Caco-2 (cell line): ENCODE data around the gene SCAF11. TPM values are rescaled to one million over a fixed set of nuclear protein-coding genes. Genes with fewer than 3 reads are reported as not detected.
A peak's percentile ranks its signal among the peaks of the same experiment; 100 is the strongest.

Source experiments
- BruUV-seq: library from RNA; stranded (reverse); fragments of 400-500 nt; replicated peaks from 2 replicates; lab custom pipeline; 2021; lab: Mats Ljungman, UMichigan
- CTCF ChIA-PET: fragments of 300-600 bp; sonication (Branson Sonifier 250); formaldehyde crosslinking; loops from one replicate; lab custom pipeline; 2022; ENCODE audit warnings: antibody characterized with exemption; lab: Charles Lee
- POLR2A ChIA-PET: fragments of 300-600 bp; sonication (Branson Sonifier 250); formaldehyde crosslinking; loops from one replicate; lab custom pipeline; 2022; ENCODE audit warnings: antibody characterized with exemption; lab: Charles Lee
- DNase-seq, 2 experiments: peaks; one replicate each; pipeline versions ENCODE4 v3.0.0 to v3.0.0-alpha.2; 2020 to 2022
- H3K27me3 ChIP-seq: replicated peaks from 2 replicates; pipeline ENCODE4 v1.6.0; 2011; ENCODE audit warnings: low read length; ENCODE audit not compliant: control insufficient read depth, insufficient read depth
- H3K36me3 ChIP-seq: 2 replicates; pipeline ENCODE4 v1.5.1; 2011; ENCODE audit warnings: low read length; ENCODE audit not compliant: control insufficient read depth, insufficient read depth
- H3K4me1 ChIP-seq: fragments of 250-450 bp; sonication (Bioruptor Pico); 2 replicates; pipeline ENCODE4 v1.5.1; 2020; ENCODE audit warnings: mild to moderate bottlenecking
- H3K4me3 ChIP-seq: 2 replicates; pipeline ENCODE4 v1.5.1; 2011; ENCODE audit warnings: low read depth, mild to moderate bottlenecking, control low read depth, low read length
- H3K9me3 ChIP-seq: fragments of 250-450 bp; sonication (Bioruptor Pico); 2 replicates; pipeline ENCODE4 v1.5.1; 2020; ENCODE audit warnings: mild to moderate bottlenecking, moderate library complexity
- H3K27ac Mint-ChIP-seq: one replicate; pipeline ENCODE4 v1.8.0; 2022; ENCODE audit warnings: mixed read lengths; ENCODE audit not compliant: unreplicated experiment
- H3K27me3 Mint-ChIP-seq: one replicate; pipeline ENCODE4 v1.8.0; 2022; ENCODE audit warnings: mixed read lengths; ENCODE audit not compliant: insufficient read depth, unreplicated experiment
- H3K36me3 Mint-ChIP-seq: one replicate; pipeline ENCODE4 v1.8.0; 2022; ENCODE audit warnings: mild to moderate bottlenecking, mixed read lengths; ENCODE audit not compliant: insufficient read depth, unreplicated experiment
- H3K4me1 Mint-ChIP-seq: one replicate; pipeline ENCODE4 v1.8.0; 2022; ENCODE audit warnings: low read depth, mixed read lengths; ENCODE audit not compliant: unreplicated experiment
- H3K4me3 Mint-ChIP-seq: one replicate; pipeline ENCODE4 v1.8.0; 2022; ENCODE audit warnings: mild to moderate bottlenecking, moderate library complexity, mixed read lengths; ENCODE audit not compliant: unreplicated experiment
- H3K9me3 Mint-ChIP-seq: one replicate; pipeline ENCODE4 v1.8.0; 2022; ENCODE audit warnings: mixed read lengths; ENCODE audit not compliant: unreplicated experiment
- intact Hi-C: fragments of 100-400 bp; cut with micrococcal nuclease; formaldehyde crosslinking; loops from one replicate; pipeline ENCODE4 v1.10.0; 2022; ENCODE audit not compliant: unreplicated experiment
- total RNA-seq: library from RNA; stranded (reverse); gene quantifications from 2 replicates; pipeline ENCODE4 v1.2.3, GENCODE V29; 2022
- TF ChIP-seq, protein P1 (sequence below), 2 experiments: fragments of 200-600 bp in 1 of 2; IDR thresholded peaks; 1 replicate in 1 of 2; 2 replicates in 1 of 2; pipeline versions ENCODE4 v1.5.1 to v1.8.0; 2011 to 2022; ENCODE audit warnings: antibody characterized with exemption in 1 of 2, control low read depth in 1 of 2, inconsistent platforms in 1 of 2, low read depth in 1 of 2, low read length in 1 of 2, mild to moderate bottlenecking in 1 of 2, moderate library complexity in 1 of 2; ENCODE audit not compliant: insufficient read depth in 1 of 2, severe bottlenecking in 1 of 2, unreplicated experiment in 1 of 2

SCAF11 gene
- total RNA-seq, 1 experiment from 2014 or later, result 292 TPM

- H3K4me1 ChIP-seq, result no peaks in the 10 kb centered on the region
- Mint-ChIP-seq H3K27me3 (no peaks in the 10 kb centered on the region), H3K9me3 (no peaks in the 10 kb centered on the region), H3K36me3 (peaks cover 59% of the 10 kb centered on the region), H3K27ac (no peak overlapping the region), H3K4me3 (no peak overlapping the region), H3K4me1 (no peaks in the 10 kb centered on the region)
- H3K4me3 ChIP-seq, result no peak overlapping the region
- intact Hi-C loops, result no loop called here
- H3K9me3 ChIP-seq, result no peaks in the 10 kb centered on the region
- no TSS peak for BruUV-seq
- TF ChIP-seq, protein P1, sequence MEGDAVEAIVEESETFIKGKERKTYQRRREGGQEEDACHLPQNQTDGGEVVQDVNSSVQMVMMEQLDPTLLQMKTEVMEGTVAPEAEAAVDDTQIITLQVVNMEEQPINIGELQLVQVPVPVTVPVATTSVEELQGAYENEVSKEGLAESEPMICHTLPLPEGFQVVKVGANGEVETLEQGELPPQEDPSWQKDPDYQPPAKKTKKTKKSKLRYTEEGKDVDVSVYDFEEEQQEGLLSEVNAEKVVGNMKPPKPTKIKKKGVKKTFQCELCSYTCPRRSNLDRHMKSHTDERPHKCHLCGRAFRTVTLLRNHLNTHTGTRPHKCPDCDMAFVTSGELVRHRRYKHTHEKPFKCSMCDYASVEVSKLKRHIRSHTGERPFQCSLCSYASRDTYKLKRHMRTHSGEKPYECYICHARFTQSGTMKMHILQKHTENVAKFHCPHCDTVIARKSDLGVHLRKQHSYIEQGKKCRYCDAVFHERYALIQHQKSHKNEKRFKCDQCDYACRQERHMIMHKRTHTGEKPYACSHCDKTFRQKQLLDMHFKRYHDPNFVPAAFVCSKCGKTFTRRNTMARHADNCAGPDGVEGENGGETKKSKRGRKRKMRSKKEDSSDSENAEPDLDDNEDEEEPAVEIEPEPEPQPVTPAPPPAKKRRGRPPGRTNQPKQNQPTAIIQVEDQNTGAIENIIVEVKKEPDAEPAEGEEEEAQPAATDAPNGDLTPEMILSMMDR (IDR thresholded peaks at IDR 0.05; ENCODE audit: insufficient read depth in 1 of 2, low read depth in 1 of 2, low read length in 1 of 2, severe bottlenecking in 1 of 2, unreplicated experiment in 1 of 2), result no peak
- ChIA-PET CTCF (no interaction called here), POLR2A (no interaction called here)
- no peaks in the 10 kb centered on the region for H3K27me3 ChIP-seq
- H3K36me3 ChIP-seq, result peaks cover 3% of the 10 kb centered on the region
- DNase-seq, result no peak
These were observed 94.4 kb downstream of the SCAF11 start for GRCh38 chr12:45895961-45896360.

DNA sequence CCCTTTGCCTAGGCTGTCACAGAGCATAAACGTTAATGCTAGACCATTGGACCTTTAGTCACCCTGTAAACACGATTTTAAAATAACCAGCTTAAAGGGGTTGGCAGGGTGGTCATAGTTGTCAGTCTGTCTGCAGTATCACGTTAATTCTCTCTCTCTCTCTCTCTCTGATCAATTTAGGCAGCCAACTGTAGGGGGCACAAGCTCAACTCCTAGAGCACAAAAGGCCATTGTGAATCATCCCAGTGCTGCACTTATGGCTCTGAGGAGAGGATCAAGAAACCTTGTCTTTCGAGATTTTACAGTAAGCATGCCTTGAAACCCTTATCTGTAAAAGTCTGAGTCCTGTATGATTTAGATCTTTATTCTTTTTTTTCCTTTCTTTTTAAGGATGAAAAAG, 97.1 kb downstream of the SCAF11 start:
- Mint-ChIP-seq H3K4me3 (no peak overlapping the region), H3K27ac (no peak overlapping the region), H3K4me1 (no peaks in the 10 kb centered on the region), H3K27me3 (no peaks in the 10 kb centered on the region), H3K36me3 (peaks cover 47% of the 10 kb centered on the region), H3K9me3 (no peaks in the 10 kb centered on the region)
- TF ChIP-seq, protein P1 (IDR thresholded peaks at IDR 0.05; ENCODE audit: insufficient read depth in 1 of 2, low read depth in 1 of 2, low read length in 1 of 2, severe bottlenecking in 1 of 2, unreplicated experiment in 1 of 2), result peak in 1 of 2 experiments; percentile 22
- no peaks in the 10 kb centered on the region for H3K27me3 ChIP-seq
- intact Hi-C loops, result no loop called here
- DNase-seq, result no peak
- POLR2A ChIA-PET, result no interaction called here
- H3K9me3 ChIP-seq, result no peaks in the 10 kb centered on the region
- BruUV-seq, result no TSS peak
- H3K4me3 ChIP-seq, result no peak overlapping the region
- peaks cover 3% of the 10 kb centered on the region for H3K36me3 ChIP-seq
- no peaks in the 10 kb centered on the region for H3K4me1 ChIP-seq
- CTCF ChIA-PET, result no interaction called here

DNA sequence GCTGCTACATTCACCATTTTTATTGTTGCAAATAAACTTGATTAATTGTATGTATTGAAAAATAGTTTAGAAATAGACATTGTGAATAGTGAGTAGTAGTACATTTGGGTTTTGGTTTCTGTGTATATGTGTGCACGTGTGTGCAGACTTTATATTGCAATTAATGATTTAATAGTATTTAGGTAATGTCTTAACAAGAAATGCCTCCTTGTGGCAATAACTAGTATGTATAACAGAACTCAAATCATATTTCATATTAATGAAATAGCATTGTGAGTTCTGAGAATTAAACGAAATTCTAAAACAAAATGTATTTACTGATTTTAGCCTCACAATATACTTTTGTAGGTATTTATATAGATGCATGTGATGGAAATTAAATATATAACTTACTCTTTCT, 100.1 kb downstream of the SCAF11 start:
- no TSS peak for BruUV-seq
- Histone ChIP-seq H3K4me1 (no peaks in the 10 kb centered on the region), H3K9me3 (no peaks in the 10 kb centered on the region), H3K4me3 (no peak overlapping the region), H3K36me3 (peaks cover 2% of the 10 kb centered on the region), H3K27me3 (no peaks in the 10 kb centered on the region)
- no peak overlapping the region for H3K27ac Mint-ChIP-seq
- peaks cover 49% of the 10 kb centered on the region for H3K36me3 Mint-ChIP-seq
- no peak overlapping the region for H3K4me3 Mint-ChIP-seq
- POLR2A ChIA-PET, result no interaction called here
- no peaks in the 10 kb centered on the region for H3K9me3 Mint-ChIP-seq
- no peak for DNase-seq
- TF ChIP-seq, protein P1 (IDR thresholded peaks at IDR 0.05; ENCODE audit: insufficient read depth in 1 of 2, low read depth in 1 of 2, low read length in 1 of 2, severe bottlenecking in 1 of 2, unreplicated experiment in 1 of 2), result no peak
- no peaks in the 10 kb centered on the region for H3K27me3 Mint-ChIP-seq
- CTCF ChIA-PET, result no interaction called here
- H3K4me1 Mint-ChIP-seq, result no peaks in the 10 kb centered on the region
- intact Hi-C loops, result no loop called here
